AG09319 (cell line): ENCODE data around the gene MYO3B.

ENCODE experiments used
- DNase-seq: peaks from one replicate; pipeline ENCODE4 v3.0.0-alpha.2; 2010; ENCODE audit warnings: low read depth; ENCODE audit errors: extremely low read depth
- TF ChIP-seq, protein P1 (sequence below): IDR thresholded peaks from 2 replicates; pipeline ENCODE4 v1.5.1; 2011; ENCODE audit warnings: low read depth, mild to moderate bottlenecking, inconsistent platforms, low read length, moderate library complexity

Gene MYO3B

DNA sequence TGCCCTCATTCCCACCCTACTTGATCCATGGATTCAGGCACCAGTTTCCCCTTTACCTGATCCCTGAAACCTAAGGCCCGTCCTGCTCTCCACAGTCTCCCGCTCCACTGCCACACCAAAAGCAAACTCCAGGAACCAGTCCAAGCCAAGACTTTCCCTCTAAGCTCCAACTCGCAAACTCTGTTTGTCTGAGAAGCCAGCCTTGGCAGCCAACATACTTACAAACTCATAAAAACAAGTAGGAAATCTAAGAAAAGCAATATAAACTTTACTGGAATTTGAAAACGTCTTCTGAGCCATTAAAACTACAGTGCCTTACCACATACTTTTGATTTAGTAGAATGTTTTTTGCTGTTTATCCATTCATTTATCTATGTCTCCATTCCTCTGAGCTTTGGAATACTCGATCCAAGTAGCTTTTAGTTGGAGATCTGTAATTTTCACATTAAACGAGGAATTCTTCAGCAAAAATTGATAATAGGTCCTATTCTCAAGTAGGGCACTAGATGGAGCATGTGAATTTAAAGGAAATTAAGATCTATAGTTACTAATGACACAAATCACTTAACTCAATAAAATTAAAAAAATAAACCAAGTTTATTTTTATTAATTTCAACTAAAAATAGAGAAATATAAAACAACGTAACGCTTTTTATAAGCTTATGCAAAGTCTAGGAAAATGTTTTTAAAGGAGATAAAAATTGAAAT is 199.7 kb downstream of the MYO3B start:
- DNase-seq: no peak

DNA sequence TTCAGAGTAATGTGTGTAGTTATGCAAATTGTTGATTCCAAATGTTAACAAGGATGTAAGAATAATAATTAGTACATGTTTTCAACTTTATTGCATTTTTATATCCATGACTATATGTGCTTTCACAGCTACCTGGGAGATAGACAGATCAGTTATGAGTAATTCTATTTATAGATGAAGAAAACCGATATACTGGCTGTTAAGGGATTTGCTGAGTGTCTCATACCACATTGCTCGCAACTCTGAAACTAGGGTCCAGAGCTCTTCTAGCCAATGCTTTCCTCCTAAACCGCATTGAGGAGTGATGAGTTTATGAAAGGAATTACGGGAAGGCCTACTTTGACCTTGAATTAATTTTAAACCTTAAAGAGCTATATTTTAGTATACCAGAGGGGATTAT is 202.3 kb downstream of the MYO3B start:
- no peak for DNase-seq
- TF ChIP-seq, protein P1, sequence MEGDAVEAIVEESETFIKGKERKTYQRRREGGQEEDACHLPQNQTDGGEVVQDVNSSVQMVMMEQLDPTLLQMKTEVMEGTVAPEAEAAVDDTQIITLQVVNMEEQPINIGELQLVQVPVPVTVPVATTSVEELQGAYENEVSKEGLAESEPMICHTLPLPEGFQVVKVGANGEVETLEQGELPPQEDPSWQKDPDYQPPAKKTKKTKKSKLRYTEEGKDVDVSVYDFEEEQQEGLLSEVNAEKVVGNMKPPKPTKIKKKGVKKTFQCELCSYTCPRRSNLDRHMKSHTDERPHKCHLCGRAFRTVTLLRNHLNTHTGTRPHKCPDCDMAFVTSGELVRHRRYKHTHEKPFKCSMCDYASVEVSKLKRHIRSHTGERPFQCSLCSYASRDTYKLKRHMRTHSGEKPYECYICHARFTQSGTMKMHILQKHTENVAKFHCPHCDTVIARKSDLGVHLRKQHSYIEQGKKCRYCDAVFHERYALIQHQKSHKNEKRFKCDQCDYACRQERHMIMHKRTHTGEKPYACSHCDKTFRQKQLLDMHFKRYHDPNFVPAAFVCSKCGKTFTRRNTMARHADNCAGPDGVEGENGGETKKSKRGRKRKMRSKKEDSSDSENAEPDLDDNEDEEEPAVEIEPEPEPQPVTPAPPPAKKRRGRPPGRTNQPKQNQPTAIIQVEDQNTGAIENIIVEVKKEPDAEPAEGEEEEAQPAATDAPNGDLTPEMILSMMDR: no peak

More for the DNA sequence above, 199.7 kb downstream of the MYO3B start:
- TF ChIP-seq, protein P1: peak; percentile 16

DNA sequence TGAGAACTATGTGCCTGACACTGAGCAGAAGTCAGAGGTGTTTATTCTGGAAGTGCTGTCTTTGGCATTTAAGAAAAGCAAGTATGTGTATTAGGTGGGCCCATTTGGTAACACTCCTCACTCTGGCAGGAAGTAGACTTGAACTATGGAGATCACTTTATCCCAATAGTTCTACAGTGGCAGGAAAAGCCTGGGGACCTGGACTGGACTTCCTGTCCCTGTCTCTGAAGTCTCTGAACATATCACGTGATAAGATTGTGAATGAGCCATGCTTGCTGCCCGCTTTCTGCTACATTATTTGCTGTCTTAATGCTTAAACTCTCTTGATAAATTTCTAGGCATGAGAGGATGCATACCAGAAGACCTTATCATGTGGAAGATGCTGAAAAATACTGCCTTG is 203.7 kb downstream of the MYO3B start:
- DNase-seq: no peak

DNA sequence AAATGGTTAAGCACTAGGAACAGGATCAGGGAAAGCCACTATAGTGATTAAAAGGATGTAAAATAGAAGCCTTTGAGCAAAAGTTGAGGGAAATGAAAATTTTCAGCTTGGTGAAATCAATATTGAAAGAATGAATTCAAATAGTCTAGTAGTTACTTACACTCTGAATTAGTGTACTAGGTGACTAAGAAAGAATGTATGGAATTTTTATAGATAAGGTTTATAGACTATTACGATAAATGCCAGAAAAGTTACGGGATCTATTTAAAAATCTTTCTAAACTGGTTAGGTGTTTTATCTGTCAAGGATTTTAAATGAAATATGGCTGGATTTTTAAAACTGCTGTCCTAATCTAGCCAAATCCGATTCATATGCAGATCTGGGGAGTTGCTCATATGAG is 208.6 kb downstream of the MYO3B start:
- TF ChIP-seq, protein P1: no peak
- no peak for DNase-seq

More for the DNA sequence above, 203.7 kb downstream of the MYO3B start:
- TF ChIP-seq, protein P1: no peak

DNA sequence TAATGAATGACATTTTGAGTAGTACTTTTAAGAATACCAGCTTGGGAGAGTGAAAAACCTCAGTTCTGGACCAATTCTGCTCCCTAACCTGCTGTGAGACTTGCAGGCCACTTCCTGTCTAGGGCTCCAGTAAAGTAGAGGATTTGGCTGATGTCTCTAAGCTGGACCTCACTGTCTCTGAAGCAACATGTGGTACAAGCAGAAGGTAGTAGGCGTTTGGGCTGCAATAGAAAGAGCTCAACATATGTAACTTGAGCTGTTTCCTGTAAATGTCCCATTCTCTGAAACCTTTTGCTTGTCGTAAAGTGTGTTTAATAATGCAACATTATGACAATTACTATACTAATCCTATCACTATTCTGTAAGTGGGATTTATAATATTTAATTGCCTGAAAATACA is 213.1 kb downstream of the MYO3B start:
- TF ChIP-seq, protein P1: no peak

DNA sequence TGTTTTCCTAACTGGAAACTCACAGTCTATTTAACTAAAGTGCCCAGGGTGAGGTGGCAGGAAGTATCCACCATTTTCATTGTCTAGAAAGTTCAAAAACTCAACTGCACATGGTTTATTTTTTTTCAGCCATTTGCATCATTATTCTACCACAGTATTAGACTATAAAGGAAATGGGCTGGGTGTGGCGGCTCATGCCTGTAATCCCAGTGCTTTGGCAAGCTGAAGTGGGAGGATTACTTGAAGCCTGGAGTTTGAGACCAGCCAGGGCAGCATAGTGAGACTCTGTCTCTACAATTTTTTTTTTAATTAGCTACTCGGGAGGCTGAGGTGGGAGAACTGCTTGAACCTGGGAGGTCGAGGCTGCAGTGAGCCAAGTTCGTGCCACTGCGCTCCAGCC is 213.8 kb downstream of the MYO3B start:
- TF ChIP-seq, protein P1: no peak
- no peak for DNase-seq

More for the DNA sequence above, 213.1 kb downstream of the MYO3B start:
- DNase-seq: no peak

DNA sequence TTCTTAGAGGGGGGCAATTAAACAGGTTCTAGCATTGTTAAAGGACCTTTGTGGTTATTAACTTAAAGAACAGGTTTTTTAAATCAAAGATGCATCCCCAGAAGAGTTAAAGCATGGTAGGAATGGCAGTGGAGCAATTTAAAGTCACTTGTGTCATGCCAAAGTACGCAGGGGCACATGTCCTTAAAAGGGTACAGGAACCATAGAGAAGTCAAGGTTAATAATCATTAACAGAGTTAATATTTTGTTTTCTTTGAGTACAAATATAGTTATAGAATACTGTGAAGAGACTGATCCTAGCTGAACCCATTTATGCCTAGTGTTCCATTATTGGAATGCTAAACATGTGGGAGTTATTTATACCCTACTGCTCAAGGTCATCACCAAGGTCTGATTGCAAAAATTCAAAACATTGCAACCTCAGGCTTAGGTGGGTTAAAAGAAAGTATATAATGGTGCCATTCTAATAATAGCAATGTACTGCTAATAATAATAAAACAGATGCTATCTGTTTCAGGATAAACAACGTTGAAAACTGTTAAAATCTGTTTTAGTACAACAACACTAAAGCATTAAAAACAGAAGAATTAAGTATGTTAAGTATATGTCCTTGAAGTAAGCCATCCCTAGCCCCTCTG is 216.0 kb downstream of the MYO3B start:
- TF ChIP-seq, protein P1: no peak
- no peak for DNase-seq
